HEK293T (cell line): ENCODE results near the gene FOXL1.

Source experiments
- BHLHE40 ChIP-seq: fragments of 450-650 bp; IDR thresholded peaks from 2 replicates; pipeline ENCODE4 v1.6.1; 2016; ENCODE audit warnings: mild to moderate bottlenecking, moderate library complexity, borderline replicate concordance
- ELF4 ChIP-seq: fragments of 450-650 bp; IDR thresholded peaks from 2 replicates; pipeline ENCODE4 v1.6.1; 2017; ENCODE audit warnings: antibody characterized with exemption
- FOXA1 ChIP-seq: fragments of 450-650 bp; IDR thresholded peaks from 2 replicates; pipeline ENCODE4 v1.6.1; 2016; ENCODE audit warnings: mild to moderate bottlenecking
- FOXK2 ChIP-seq: fragments of 450-650 bp; IDR thresholded peaks from 2 replicates; pipeline ENCODE4 v1.6.1; 2016; ENCODE audit warnings: mild to moderate bottlenecking
- FOXM1 ChIP-seq: fragments of 450-650 bp; IDR thresholded peaks from 2 replicates; pipeline ENCODE4 v1.6.1; 2017; ENCODE audit warnings: mild to moderate bottlenecking, borderline replicate concordance
- HDGF ChIP-seq: fragments of 450-650 bp; IDR thresholded peaks from 2 replicates; pipeline ENCODE4 v1.6.1; 2017; ENCODE audit warnings: antibody characterized with exemption, borderline replicate concordance
- PKNOX1 ChIP-seq: fragments of 450-650 bp; IDR thresholded peaks from 2 replicates; pipeline ENCODE4 v1.6.1; 2016
- SP1 ChIP-seq: fragments of 450-650 bp; IDR thresholded peaks from 2 replicates; pipeline ENCODE4 v1.6.1; 2017
- SUZ12 ChIP-seq: fragments of 450-650 bp; IDR thresholded peaks from 2 replicates; pipeline ENCODE4 v1.6.1; 2016; ENCODE audit warnings: mild to moderate bottlenecking
- TARDBP ChIP-seq: fragments of 450-650 bp; IDR thresholded peaks from 2 replicates; pipeline ENCODE4 v1.6.1; 2016
- ZNF384 ChIP-seq: fragments of 450-650 bp; IDR thresholded peaks from 2 replicates; pipeline ENCODE4 v1.6.1; 2016

GRCh38 chr16:86626966-86627365 is 48.6 kb downstream of the FOXL1 start:
- no peak for TF ChIP-seq PKNOX1
- no peak for TF ChIP-seq FOXK2
- no peak for TF ChIP-seq FOXM1
- TF ChIP-seq HDGF, result no peak
- no peak for TF ChIP-seq ELF4
- TF ChIP-seq BHLHE40, result no peak
- no peak for TF ChIP-seq ZNF384
- TF ChIP-seq FOXA1, result no peak
- TF ChIP-seq SP1, result no peak
- TF ChIP-seq SUZ12, result no peak
- no peak for TF ChIP-seq TARDBP
